SKM-1 treated with dmso at 0.1 percent for 144 hours (cell line): Measurements from ENCODE around the gene KDM8.
A peak's percentile ranks its signal among the peaks of the same experiment; 100 is the strongest.

Experiments used
- DNase-seq: peaks from one replicate; lab custom pipeline; 2025; ENCODE audit not compliant: unreplicated experiment; lab: John Stamatoyannopoulos, UW

The KDM8 gene

DNA sequence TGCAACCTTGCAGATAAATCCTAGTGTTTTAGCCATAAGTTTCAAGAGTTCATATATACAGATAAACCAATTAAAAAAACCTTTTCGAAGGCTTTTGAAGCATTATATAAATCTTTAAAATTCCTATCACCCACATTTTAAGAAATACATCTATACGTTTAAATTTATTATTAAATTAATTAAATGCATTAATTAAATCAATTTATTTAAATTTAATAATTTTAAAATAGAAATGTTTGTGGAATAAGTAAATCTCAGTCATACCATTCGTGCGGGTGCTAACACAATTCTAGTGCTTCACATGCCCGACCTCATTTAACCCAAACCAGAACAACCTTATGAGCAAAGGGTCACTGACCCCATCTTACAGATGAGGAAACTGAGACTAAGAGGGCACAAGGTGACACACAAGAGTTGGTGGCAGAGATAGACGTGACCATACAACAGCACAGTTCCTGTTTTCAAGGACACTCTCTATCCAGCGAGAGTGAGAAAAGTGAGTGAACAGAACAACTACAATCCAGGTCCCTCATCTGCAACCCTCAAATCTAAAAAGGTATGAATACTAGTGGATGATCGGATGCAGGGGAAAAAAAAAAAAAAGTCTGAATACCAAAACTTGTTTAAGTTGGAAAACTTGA is 63.8 kb downstream of the KDM8 start:
- DNase-seq, result peak; percentile 19

DNA sequence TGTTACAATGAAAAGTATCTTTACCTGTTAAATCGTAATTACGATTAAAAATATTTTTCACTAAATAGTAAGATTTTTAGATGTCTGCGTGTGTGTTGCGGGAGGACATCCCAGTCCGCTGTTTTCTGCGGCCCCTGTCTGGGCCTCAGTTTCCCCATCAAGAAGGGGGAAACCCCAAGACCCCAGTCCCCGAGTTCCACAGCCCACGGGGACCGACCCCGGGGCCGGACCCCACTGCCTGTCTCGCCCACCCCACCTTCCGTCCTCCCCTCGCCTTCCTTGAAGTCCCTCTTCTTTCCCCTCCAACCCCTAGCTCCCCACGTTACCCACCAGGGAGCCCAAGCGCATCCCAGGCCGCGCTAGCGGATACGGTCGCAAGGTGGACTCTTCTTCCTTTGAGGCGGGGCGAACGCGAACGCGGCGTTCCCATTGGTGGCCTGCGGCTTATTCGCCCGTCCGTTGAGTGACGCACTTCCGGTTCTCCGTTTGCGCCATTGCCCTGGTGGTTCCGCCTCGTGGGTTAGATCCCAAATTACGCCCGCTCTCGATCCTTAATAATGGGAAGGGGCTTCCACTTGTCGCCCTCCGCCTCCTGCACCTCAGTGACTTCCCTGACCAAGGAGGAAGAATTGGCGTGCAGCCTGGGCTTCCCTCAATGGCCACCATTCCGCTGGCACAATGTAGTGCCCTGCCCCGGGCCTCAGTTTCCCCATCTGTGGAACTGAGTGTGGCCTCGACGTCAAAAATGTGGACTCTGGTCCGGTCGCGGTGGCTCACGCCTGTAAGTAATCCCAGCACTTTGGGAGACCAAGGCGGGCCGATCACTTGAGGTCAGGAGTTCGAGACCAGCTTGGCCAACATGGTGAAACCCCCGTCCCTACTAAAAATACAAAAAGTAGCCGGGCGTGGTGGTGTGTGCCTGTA is 65.3 kb downstream of the KDM8 start, which contains the start of gene NSMCE1:
Gene NSMCE1 (minus strand): TSS at position 397 of the 924 bp plus-strand sequence. CDS start 11,202 bp downstream, outside the sequence.
- DNase-seq, result peak; percentile 90

DNA sequence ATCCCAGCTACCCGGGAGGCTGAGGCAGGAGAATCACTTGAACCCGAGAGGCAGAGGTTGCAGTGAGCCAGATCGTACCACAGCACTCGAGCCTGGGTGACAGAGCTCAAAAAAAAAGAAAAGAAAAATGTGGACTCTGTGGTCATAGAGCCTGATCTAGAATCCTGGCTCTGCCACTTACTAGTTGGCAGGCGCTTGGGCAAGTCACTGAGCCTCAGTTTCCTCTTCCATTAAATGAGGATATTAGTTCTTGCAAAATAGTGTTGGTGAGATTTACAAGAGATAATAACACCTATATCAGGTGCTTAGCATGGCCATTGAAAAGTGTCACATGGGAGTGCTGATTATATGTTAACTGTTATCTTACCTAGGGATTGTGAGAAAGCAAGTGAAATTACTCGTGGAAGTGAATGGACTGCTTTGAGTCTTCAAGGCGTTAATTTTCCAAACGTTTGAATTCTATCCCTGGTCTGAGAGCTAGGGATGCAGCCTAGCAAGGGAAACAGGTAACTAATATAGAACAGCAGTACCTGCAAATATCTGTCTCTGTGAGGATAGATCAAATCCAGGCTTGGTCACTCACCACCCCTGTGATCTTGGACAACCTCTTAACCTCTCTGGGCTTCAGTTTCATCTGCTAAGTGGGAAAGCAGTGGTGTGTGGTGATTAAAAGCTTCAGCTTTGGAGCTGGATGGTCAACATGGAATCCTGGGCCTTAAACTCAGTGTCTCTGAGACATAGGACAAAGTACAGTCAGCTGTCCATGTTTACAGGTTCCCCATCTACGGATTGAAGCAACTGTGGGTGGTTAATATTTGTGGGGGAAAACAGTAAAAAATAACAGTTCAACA is 66.2 kb downstream of the KDM8 start:
- DNase-seq, result no peak

DNA sequence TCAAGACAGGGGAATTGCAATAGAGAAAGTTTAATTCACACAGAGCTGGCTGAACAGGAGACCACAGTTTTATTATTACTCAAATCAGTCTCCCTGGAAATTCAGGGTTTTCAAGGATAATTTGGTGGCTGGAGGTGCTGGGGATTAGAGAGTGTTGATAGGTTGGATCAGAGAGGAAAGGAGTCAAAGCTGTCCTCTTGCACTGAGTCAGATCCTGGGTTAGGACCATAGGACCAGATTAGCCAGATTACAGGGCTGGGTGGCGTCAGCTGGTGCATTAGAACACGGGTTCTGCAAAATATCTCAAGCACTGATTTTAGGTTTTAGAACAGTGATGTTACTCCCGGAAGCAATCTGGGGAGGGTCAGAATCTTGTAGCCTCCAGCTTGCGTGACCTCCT is 67.0 kb downstream of the KDM8 start:
- DNase-seq, result no peak
